Muscle layer of duodenum (tissue), 2 donors: ENCODE results near the gene TACC3.
A peak's percentile ranks its signal among the peaks of the same experiment; 100 is the strongest.
"Not testable (repeated sequence)": the region's sequence is repeated elsewhere in the genome, so short reads cannot be mapped to it uniquely, and the experiment has no call there.

ENCODE experiments used
- H3K27ac ChIP-seq: one replicate; pipeline ENCODE4 v1.7.0; 2013; ENCODE audit warnings: mild to moderate bottlenecking, low read length
- H3K27me3 ChIP-seq: one replicate; pipeline ENCODE4 v1.7.0; 2013; ENCODE audit warnings: low read depth, mild to moderate bottlenecking, control low read depth, low read length
- H3K36me3 ChIP-seq, 2 donors: one replicate each; pipeline ENCODE4 v1.7.0; 2013; ENCODE audit warnings: low read length in 2 of 2, control low read depth in 1 of 2, mild to moderate bottlenecking in 1 of 2; ENCODE audit not compliant: insufficient read depth in 2 of 2, control insufficient read depth in 1 of 2
- H3K4me1 ChIP-seq, 2 donors: one replicate each; pipeline ENCODE4 v1.7.0; 2013; ENCODE audit warnings: low read length in 2 of 2, mild to moderate bottlenecking in 2 of 2, control low read depth in 1 of 2, moderate library complexity in 1 of 2; ENCODE audit not compliant: insufficient read depth in 2 of 2, control insufficient read depth in 1 of 2
- H3K4me3 ChIP-seq, 2 donors: one replicate each; pipeline ENCODE4 v1.7.0; 2013; ENCODE audit warnings: low read length in 2 of 2, low read depth in 1 of 2, mild to moderate bottlenecking in 1 of 2
- H3K9me3 ChIP-seq, 2 donors: one replicate each; pipeline ENCODE4 v1.7.0; 2013; ENCODE audit warnings: low read length in 2 of 2, control low read depth in 1 of 2, mild to moderate bottlenecking in 1 of 2; ENCODE audit not compliant: control insufficient read depth in 1 of 2
- donor health status: healthy.

Gene TACC3

GRCh38 chr4:1684506-1685234 is 36.7 kb upstream of the TACC3 start:
- H3K9me3 ChIP-seq, result no peaks in the 10 kb centered on the region
- H3K4me3 ChIP-seq, result peak overlapping the region in 1 of 2 donors; percentile 68
- H3K27me3 ChIP-seq, result no peaks in the 10 kb centered on the region
- no peak overlapping the region for H3K27ac ChIP-seq
- H3K4me1 ChIP-seq, result peaks cover 0 to 7% of the 10 kb centered on the region in 2 donors
- no peaks in the 10 kb centered on the region for H3K36me3 ChIP-seq

- no peaks in the 10 kb centered on the region for H3K27me3 ChIP-seq
- H3K36me3 ChIP-seq, result peaks cover 0 to 1% of the 10 kb centered on the region in 2 donors
- no peak overlapping the region for H3K27ac ChIP-seq
- H3K4me1 ChIP-seq, result peaks cover 0 to 7% of the 10 kb centered on the region in 2 donors
- no peaks in the 10 kb centered on the region for H3K9me3 ChIP-seq
- peak overlapping the region in 1 of 2 donors; percentile 68 for H3K4me3 ChIP-seq
These were observed 35.8 kb upstream of the TACC3 start for GRCh38 chr4:1685235-1686150.

- no peak overlapping the region for H3K4me3 ChIP-seq
- no peak overlapping the region for H3K27ac ChIP-seq
These were observed 34.8 kb upstream of the TACC3 start for GRCh38 chr4:1686440-1687036.

GRCh38 chr4:1690698-1691097 is 30.6 kb upstream of the TACC3 start:
- Histone ChIP-seq H3K9me3 (no peaks in the 10 kb centered on the region), H3K27ac (no peak overlapping the region), H3K27me3 (no peaks in the 10 kb centered on the region), H3K4me3 (no peak overlapping the region), H3K36me3 (peaks cover 28 to 44% of the 10 kb centered on the region in 2 donors), H3K4me1 (no peaks in the 10 kb centered on the region)

More at GRCh38 chr4:1686440-1687036, 34.8 kb upstream of the TACC3 start:
- peaks cover 0 to 7% of the 10 kb centered on the region in 2 donors for H3K4me1 ChIP-seq
- H3K27me3 ChIP-seq, result no peaks in the 10 kb centered on the region
- peaks cover 4 to 12% of the 10 kb centered on the region in 2 donors for H3K36me3 ChIP-seq
- no peaks in the 10 kb centered on the region for H3K9me3 ChIP-seq

- Histone ChIP-seq H3K4me3 (no peak overlapping the region), H3K36me3 (peaks cover 33 to 50% of the 10 kb centered on the region in 2 donors), H3K9me3 (no peaks in the 10 kb centered on the region), H3K27me3 (no peaks in the 10 kb centered on the region), H3K4me1 (no peaks in the 10 kb centered on the region), H3K27ac (no peak overlapping the region)
These were observed 29.5 kb upstream of the TACC3 start for GRCh38 chr4:1691737-1692373.

- no peaks in the 10 kb centered on the region for H3K4me1 ChIP-seq
- H3K36me3 ChIP-seq, result peaks cover 33 to 58% of the 10 kb centered on the region in 2 donors
- no peaks in the 10 kb centered on the region for H3K27me3 ChIP-seq
- no peaks in the 10 kb centered on the region for H3K9me3 ChIP-seq
- no peak overlapping the region for H3K27ac ChIP-seq
- no peak overlapping the region for H3K4me3 ChIP-seq
These were observed 28.0 kb upstream of the TACC3 start for GRCh38 chr4:1693131-1693896.

- Histone ChIP-seq H3K4me3 (no peak overlapping the region), H3K36me3 (peaks cover 42 to 66% of the 10 kb centered on the region in 2 donors), H3K27ac (no peak overlapping the region), H3K27me3 (no peaks in the 10 kb centered on the region), H3K9me3 (no peaks in the 10 kb centered on the region), H3K4me1 (no peaks in the 10 kb centered on the region)
These were observed 25.4 kb upstream of the TACC3 start for GRCh38 chr4:1695913-1696312.

- H3K9me3 ChIP-seq, H3K27me3 ChIP-seq, H3K27ac ChIP-seq, H3K4me3 ChIP-seq, H3K4me1 ChIP-seq: not testable (repeated sequence)
- H3K36me3 ChIP-seq, result peaks cover 21 to 32% of the 10 kb centered on the region in 2 donors
These were observed 19.6 kb upstream of the TACC3 start for GRCh38 chr4:1701671-1702070.

GRCh38 chr4:1703867-1704266 is 17.5 kb upstream of the TACC3 start:
- H3K27ac ChIP-seq, result no peak overlapping the region

GRCh38 chr4:1705732-1706131 is 15.6 kb upstream of the TACC3 start:
- Histone ChIP-seq H3K36me3 (peaks cover 11 to 12% of the 10 kb centered on the region in 2 donors), H3K9me3 (no peaks in the 10 kb centered on the region), H3K27ac (no peak overlapping the region), H3K4me3 (no peak overlapping the region), H3K27me3 (no peaks in the 10 kb centered on the region), H3K4me1 (peaks cover 0 to 7% of the 10 kb centered on the region in 2 donors)

More at GRCh38 chr4:1703867-1704266, 17.5 kb upstream of the TACC3 start:
- no peak overlapping the region for H3K4me3 ChIP-seq
- H3K9me3 ChIP-seq, result no peaks in the 10 kb centered on the region
- H3K27me3 ChIP-seq, result no peaks in the 10 kb centered on the region
- H3K4me1 ChIP-seq, result no peaks in the 10 kb centered on the region
- H3K36me3 ChIP-seq, result peaks cover 20% of the 10 kb centered on the region in 2 donors
